Endothelial cell of umbilical vein (primary cell): ENCODE measurements around the gene CTNND2. TPM values are rescaled to one million over a fixed set of nuclear protein-coding genes. Genes with fewer than 3 reads are reported as not detected.

ENCODE experiments used
- BruUV-seq: library from RNA; stranded (reverse); fragments of 400-500 nt; replicated peaks from 2 replicates; lab custom pipeline; 2021; lab: Mats Ljungman, UMichigan
- CTCF ChIA-PET: fragments of 300-600, 350-600 bp; sonication (Branson Sonifier 250); formaldehyde crosslinking; loops from one replicate; lab custom pipeline; 2021; ENCODE audit warnings: antibody characterized with exemption, inconsistent platforms; lab: Charles Lee
- POLR2A ChIA-PET: fragments of 300-600, 350-600 bp; sonication (Branson Sonifier 250); formaldehyde crosslinking; loops from one replicate; lab custom pipeline; 2021; ENCODE audit warnings: antibody characterized with exemption, inconsistent platforms; lab: Charles Lee
- DNase-seq: peaks from one replicate; pipeline ENCODE4 v3.0.0-alpha.2; 2011; ENCODE audit warnings: low read depth, low spot score
- FAIRE-seq: peaks from 2 replicates; lab custom pipeline; 2011; peaks lifted over from hg19 to GRCh38; lab: Jason Lieb, UNC
- H2AFZ ChIP-seq: 2 replicates; pipeline ENCODE4 v1.6.0; 2012; ENCODE audit warnings: low read depth, low read length, control low read depth, inconsistent platforms
- H3K27ac ChIP-seq: 2 replicates; pipeline ENCODE4 v1.5.1; 2011; ENCODE audit warnings: low read depth, mild to moderate bottlenecking, control low read depth, low read length, moderate library complexity; ENCODE audit not compliant: insufficient read depth
- H3K27me3 ChIP-seq, 2 experiments: 2 replicates each; pipeline versions ENCODE4 v1.6.0 to v1.6.1; 2011; ENCODE audit warnings: low read length in 2 of 2, mixed read lengths in 1 of 2; ENCODE audit not compliant: control insufficient read depth in 2 of 2, insufficient read depth in 2 of 2
- H3K36me3 ChIP-seq, 2 experiments: 2 replicates in 1 of 2; 3 replicates in 1 of 2; pipeline ENCODE4 v1.5.1; 2011; ENCODE audit warnings: low read length in 2 of 2, mild to moderate bottlenecking in 1 of 2, moderate library complexity in 1 of 2; ENCODE audit not compliant: control insufficient read depth in 2 of 2, insufficient read depth in 2 of 2; ENCODE audit errors: extremely low read depth in 1 of 2
- H3K4me1 ChIP-seq: 3 replicates; pipeline ENCODE4 v1.5.1; 2011; ENCODE audit warnings: mild to moderate bottlenecking, low read length; ENCODE audit not compliant: control insufficient read depth, insufficient read depth; ENCODE audit errors: extremely low read depth
- H3K4me2 ChIP-seq: 2 replicates; pipeline ENCODE4 v1.6.1; 2011; ENCODE audit warnings: low read length, control low read depth, mixed read lengths; ENCODE audit not compliant: insufficient read depth
- H3K4me3 ChIP-seq, 3 experiments: fragments of 200-600 bp in 1 of 3; sonication (generic), shearing (Covaris generic) in 1 of 3; replicated peaks in 1 of 3; 2 replicates each; pipeline ENCODE4 v1.5.1; 2011 to 2016; ENCODE audit warnings: control low read depth in 3 of 3, low read length in 3 of 3, mild to moderate bottlenecking in 2 of 3, inconsistent platforms in 1 of 3, low read depth in 1 of 3, moderate library complexity in 1 of 3; ENCODE audit not compliant: insufficient read depth in 1 of 3
- H3K79me2 ChIP-seq: 2 replicates; pipeline ENCODE4 v1.6.0; 2012; ENCODE audit warnings: low read length, inconsistent platforms; ENCODE audit not compliant: control insufficient read depth, insufficient read depth
- H3K9ac ChIP-seq: replicated peaks from 2 replicates; pipeline ENCODE3; 2011; ENCODE audit warnings: low read length, control low read depth; ENCODE audit not compliant: insufficient read depth; ENCODE audit errors: extremely low read depth
- H3K9me1 ChIP-seq: replicated peaks from 3 replicates; pipeline ENCODE4 v1.6.0; 2011; ENCODE audit warnings: mild to moderate bottlenecking, low read length; ENCODE audit not compliant: control insufficient read depth, insufficient read depth; ENCODE audit errors: extremely low read depth
- H3K9me3 ChIP-seq: replicated peaks from 2 replicates; pipeline ENCODE4 v1.5.1; 2012; ENCODE audit warnings: low read length, inconsistent platforms; ENCODE audit not compliant: control insufficient read depth, insufficient read depth
- H4K20me1 ChIP-seq: replicated peaks from 2 replicates; pipeline ENCODE3; 2011; ENCODE audit warnings: mild to moderate bottlenecking, low read length; ENCODE audit not compliant: control insufficient read depth, insufficient read depth; ENCODE audit errors: extremely low read depth
- CTCF ChIP-seq, 2 donors: IDR thresholded peaks; 1 replicate in 1 of 2; 2 replicates in 1 of 2; pipeline ENCODE4 v1.5.1; 2011; ENCODE audit warnings: low read length in 2 of 2, mild to moderate bottlenecking in 2 of 2, moderate library complexity in 2 of 2, control low read depth in 1 of 2, inconsistent platforms in 1 of 2, low read depth in 1 of 2; ENCODE audit not compliant: insufficient read depth in 1 of 2; ENCODE audit errors: extremely low read depth in 1 of 2
- EZH2 ChIP-seq: IDR thresholded peaks from 2 replicates; pipeline ENCODE4 v1.6.1; 2012; ENCODE audit warnings: borderline replicate concordance, low read depth, mild to moderate bottlenecking, moderate library complexity, low read length, inconsistent platforms; ENCODE audit not compliant: severe bottlenecking
- FOS ChIP-seq: IDR thresholded peaks from 2 replicates; pipeline ENCODE4 v1.6.1; 2011; ENCODE audit warnings: mild to moderate bottlenecking, low read length, moderate library complexity, borderline replicate concordance; ENCODE audit not compliant: insufficient read depth
- GATA2 ChIP-seq: IDR thresholded peaks from 2 replicates; pipeline ENCODE4 v1.7.0; 2011; ENCODE audit warnings: low read depth, mild to moderate bottlenecking, moderate library complexity, mixed read lengths, low read length; ENCODE audit not compliant: insufficient read length, insufficient read depth
- JUN ChIP-seq: IDR thresholded peaks from 2 replicates; pipeline ENCODE4 v1.6.1; 2011; ENCODE audit warnings: borderline replicate concordance, low read depth; ENCODE audit not compliant: insufficient read length, insufficient read depth
- MAX ChIP-seq: IDR thresholded peaks from 2 replicates; pipeline ENCODE4 v1.6.1; 2011; ENCODE audit not compliant: insufficient read depth, insufficient read length
- MYC ChIP-seq: IDR thresholded peaks from one replicate; pipeline ENCODE4 v1.6.1; 2011; ENCODE audit warnings: mild to moderate bottlenecking, low read depth, low read length
- POLR2A ChIP-seq: IDR thresholded peaks from 2 replicates; pipeline ENCODE4 v1.6.1; 2012; ENCODE audit warnings: low read depth, mild to moderate bottlenecking, control low read depth, low read length
- POLR2AphosphoS5 ChIP-seq: IDR thresholded peaks from 2 replicates; pipeline ENCODE4 v1.6.1; 2012; ENCODE audit warnings: low read depth, mild to moderate bottlenecking, control low read depth, low read length, moderate library complexity; ENCODE audit not compliant: insufficient read depth
- dilution Hi-C: fragments of 300-500 bp; cut with MboI; formaldehyde crosslinking; loops from one replicate; pipeline ENCODE4 v1.15.0; 2019; ENCODE audit warnings: low sequenced_read_pairs; ENCODE audit not compliant: extremely low pct_ligation_motif_present
- intact Hi-C: fragments of 100-400 bp; cut with micrococcal nuclease; formaldehyde crosslinking; loops from one replicate; pipeline ENCODE4 v1.10.0; 2022
- polyA plus RNA-seq, 4 experiments: library from polyadenylated mRNA; depleted of rRNA in 3 of 4; stranded (reverse) in 3 of 4; unstranded in 1 of 4; fragments of >200 nt; gene quantifications; 2 replicates each; pipeline versions ENCODE4 v1.2.1 to v1.2.3, GENCODE V29; 2011 to 2012; ENCODE audit warnings: missing spikeins in 1 of 4
- total RNA-seq: library from RNA; stranded (reverse); gene quantifications from 2 replicates; pipeline ENCODE4 v1.2.3, GENCODE V29; 2021

Gene CTNND2
- total and polyA plus RNA-seq, 2 donors (not counting 3 experiments of a cell fraction or from before 2014, with no cell fraction given): not detected

GRCh38 chr5:11719888-11720481 lies 184.3 kb downstream of the CTNND2 start:
- Histone ChIP-seq H3K9me1 (no peaks in the 10 kb centered on the region), H3K36me3 (no peaks in the 10 kb centered on the region), H3K4me2 (no peak overlapping the region), H3K79me2 (no peaks in the 10 kb centered on the region), H2AFZ (no peak overlapping the region), H3K9ac (no peak overlapping the region), H3K9me3 (peaks cover 3% of the 10 kb centered on the region), H4K20me1 (no peaks in the 10 kb centered on the region), H3K4me3 (no peak overlapping the region), H3K27me3 (no peaks in the 10 kb centered on the region), H3K4me1 (no peaks in the 10 kb centered on the region), H3K27ac (no peak overlapping the region)
- dilution Hi-C loops: no loop called here
- FAIRE-seq (no peak), DNase-seq (no peak)
- ChIA-PET POLR2A (no interaction called here), CTCF (no interaction called here)
- intact Hi-C loops: no loop called here
- TF ChIP-seq POLR2A: no peak
- TF ChIP-seq EZH2: no peak
- no peak for TF ChIP-seq POLR2AphosphoS5
- TF ChIP-seq JUN: no peak
- no peak for TF ChIP-seq MYC
- TF ChIP-seq FOS: no peak
- no peak for TF ChIP-seq MAX
- TF ChIP-seq GATA2: no peak
- no peak for TF ChIP-seq CTCF (IDR thresholded peaks at IDR 0.05; ENCODE audit: extremely low read depth in 1 of 2, insufficient read depth in 1 of 2, low read depth in 1 of 2, low read length in 2 of 2)
- BruUV-seq: no TSS peak
